HG03175 (cell line): Measurements from ENCODE around the gene IQGAP3.
"Not testable (repeated sequence)": the region's sequence is repeated elsewhere in the genome, so short reads cannot be mapped to it uniquely, and the experiment has no call there.

Experiments used
- ATAC-seq: cut with Tn5 transposase; IDR thresholded peaks from one replicate; pipeline ENCODE4 v1.9.1; 2021; ENCODE audit warnings: mild to moderate bottlenecking, moderate library complexity; ENCODE audit not compliant: unreplicated experiment

Gene IQGAP3

GRCh38 chr1:156571919-156572662 is at the start of gene IQGAP3:
Gene IQGAP3 (minus strand): TSS chr1:156572565. CDS start chr1:156572529, 36 bp downstream.
- peak; percentile 74 for ATAC-seq

- ATAC-seq: no peak
Observed at GRCh38 chr1:156619582-156619955, 47.2 kb upstream of the IQGAP3 start.

- no peak for ATAC-seq
Observed at GRCh38 chr1:156618853-156619581, 46.7 kb upstream of the IQGAP3 start, which contains the start of gene HAPLN2. Gene HAPLN2 (plus strand): TSS chr1:156619415. CDS start chr1:156623491, 4,076 bp downstream.

GRCh38 chr1:156616463-156616862 is 44.1 kb upstream of the IQGAP3 start:
- no peak for ATAC-seq

GRCh38 chr1:156615946-156616345 is 43.6 kb upstream of the IQGAP3 start:
- no peak for ATAC-seq

- ATAC-seq: no peak
Observed at GRCh38 chr1:156612666-156613065, 40.3 kb upstream of the IQGAP3 start.

GRCh38 chr1:156610072-156610471 is 37.7 kb upstream of the IQGAP3 start:
- not testable (repeated sequence) for ATAC-seq

- no peak for ATAC-seq
Observed at GRCh38 chr1:156608981-156609380, 36.6 kb upstream of the IQGAP3 start.

- peak; percentile 74 for ATAC-seq
Observed at GRCh38 chr1:156608036-156608674, 35.8 kb upstream of the IQGAP3 start.

GRCh38 chr1:156607344-156607743 is 35.0 kb upstream of the IQGAP3 start:
- ATAC-seq: not testable (repeated sequence)

GRCh38 chr1:156602557-156602993 is 30.2 kb upstream of the IQGAP3 start:
- ATAC-seq: no peak

GRCh38 chr1:156601892-156602291 is 29.5 kb upstream of the IQGAP3 start:
- peak; percentile 26 for ATAC-seq

- peak; percentile 66 for ATAC-seq
Observed at GRCh38 chr1:156601122-156601830, 28.9 kb upstream of the IQGAP3 start, which contains the start of gene GPATCH4. Gene GPATCH4 (minus strand): TSS chr1:156601479.

- no peak for ATAC-seq
Observed at GRCh38 chr1:156600733-156601121, 28.4 kb upstream of the IQGAP3 start.

- ATAC-seq: no peak
Observed at GRCh38 chr1:156599811-156600210, 27.4 kb upstream of the IQGAP3 start.

- ATAC-seq: no peak
Observed at GRCh38 chr1:156598731-156599432, 26.5 kb upstream of the IQGAP3 start.

- no peak for ATAC-seq
Observed at GRCh38 chr1:156598125-156598524, 25.8 kb upstream of the IQGAP3 start.

GRCh38 chr1:156596426-156596825 is 24.1 kb upstream of the IQGAP3 start:
- ATAC-seq: no peak

- ATAC-seq: no peak
Observed at GRCh38 chr1:156595016-156595415, 22.7 kb upstream of the IQGAP3 start.

- no peak for ATAC-seq
Observed at GRCh38 chr1:156594190-156594589, 21.8 kb upstream of the IQGAP3 start.
